D721Med (cell line): ENCODE data around the gene FAM185A.

ENCODE experiments used
- DNase-seq: peaks from one replicate; pipeline ENCODE4 v3.0.0; 2011; ENCODE audit warnings: low spot score; ENCODE audit not compliant: insufficient read length
- FAIRE-seq: peaks from 2 replicates; lab custom pipeline; 2011; peaks lifted over from hg19 to GRCh38; lab: Jason Lieb, UNC
- TF ChIP-seq, protein P1 (sequence below): IDR thresholded peaks from 2 replicates; pipeline ENCODE4 v1.5.1; 2012; ENCODE audit warnings: mild to moderate bottlenecking, control low read depth; ENCODE audit not compliant: insufficient read depth; ENCODE audit errors: missing control alignments

The FAM185A gene

DNA sequence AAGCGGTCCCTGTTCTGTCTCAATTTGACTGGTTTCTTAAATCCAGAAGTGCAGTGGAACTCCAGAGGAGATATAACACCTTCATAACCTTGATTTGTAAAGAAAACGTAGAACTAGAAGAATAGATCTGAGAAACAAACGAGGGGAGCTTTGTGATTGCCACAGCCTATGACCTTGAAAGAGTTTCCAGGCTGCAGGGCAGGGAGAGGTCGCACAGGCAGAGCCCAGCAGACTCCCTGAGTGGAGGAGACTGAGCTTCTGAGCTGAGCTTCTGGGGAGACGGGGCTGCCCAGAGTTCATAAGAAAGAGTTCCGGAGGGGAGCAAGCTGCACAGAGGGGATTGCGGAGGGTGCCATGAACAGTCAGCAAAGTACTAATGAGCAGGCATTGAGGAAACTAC lies 57.8 kb downstream of the FAM185A start:
- no peak for DNase-seq
- FAIRE-seq = no peak
- TF ChIP-seq, protein P1, sequence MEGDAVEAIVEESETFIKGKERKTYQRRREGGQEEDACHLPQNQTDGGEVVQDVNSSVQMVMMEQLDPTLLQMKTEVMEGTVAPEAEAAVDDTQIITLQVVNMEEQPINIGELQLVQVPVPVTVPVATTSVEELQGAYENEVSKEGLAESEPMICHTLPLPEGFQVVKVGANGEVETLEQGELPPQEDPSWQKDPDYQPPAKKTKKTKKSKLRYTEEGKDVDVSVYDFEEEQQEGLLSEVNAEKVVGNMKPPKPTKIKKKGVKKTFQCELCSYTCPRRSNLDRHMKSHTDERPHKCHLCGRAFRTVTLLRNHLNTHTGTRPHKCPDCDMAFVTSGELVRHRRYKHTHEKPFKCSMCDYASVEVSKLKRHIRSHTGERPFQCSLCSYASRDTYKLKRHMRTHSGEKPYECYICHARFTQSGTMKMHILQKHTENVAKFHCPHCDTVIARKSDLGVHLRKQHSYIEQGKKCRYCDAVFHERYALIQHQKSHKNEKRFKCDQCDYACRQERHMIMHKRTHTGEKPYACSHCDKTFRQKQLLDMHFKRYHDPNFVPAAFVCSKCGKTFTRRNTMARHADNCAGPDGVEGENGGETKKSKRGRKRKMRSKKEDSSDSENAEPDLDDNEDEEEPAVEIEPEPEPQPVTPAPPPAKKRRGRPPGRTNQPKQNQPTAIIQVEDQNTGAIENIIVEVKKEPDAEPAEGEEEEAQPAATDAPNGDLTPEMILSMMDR = no peak

DNA sequence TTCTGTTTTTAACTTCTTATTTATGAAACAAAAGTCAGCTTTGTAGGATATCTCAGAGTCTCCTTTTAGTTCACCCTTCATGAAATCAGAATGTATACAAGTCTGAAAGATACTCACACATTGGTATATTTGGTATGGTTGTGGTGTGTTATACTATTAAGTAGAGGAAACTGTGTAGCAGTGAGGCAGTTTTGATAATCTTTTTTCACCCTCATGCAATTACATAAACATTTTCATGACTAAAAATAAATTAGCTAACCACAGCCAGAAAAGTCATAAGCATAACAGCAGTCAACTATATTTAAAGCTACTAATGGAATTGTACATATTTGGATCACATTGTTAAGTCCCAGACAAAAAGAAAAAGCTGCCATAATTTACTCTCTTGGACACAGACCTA lies 62.1 kb downstream of the FAM185A start:
- TF ChIP-seq, protein P1 = no peak
- DNase-seq (no peak), FAIRE-seq (no peak)

DNA sequence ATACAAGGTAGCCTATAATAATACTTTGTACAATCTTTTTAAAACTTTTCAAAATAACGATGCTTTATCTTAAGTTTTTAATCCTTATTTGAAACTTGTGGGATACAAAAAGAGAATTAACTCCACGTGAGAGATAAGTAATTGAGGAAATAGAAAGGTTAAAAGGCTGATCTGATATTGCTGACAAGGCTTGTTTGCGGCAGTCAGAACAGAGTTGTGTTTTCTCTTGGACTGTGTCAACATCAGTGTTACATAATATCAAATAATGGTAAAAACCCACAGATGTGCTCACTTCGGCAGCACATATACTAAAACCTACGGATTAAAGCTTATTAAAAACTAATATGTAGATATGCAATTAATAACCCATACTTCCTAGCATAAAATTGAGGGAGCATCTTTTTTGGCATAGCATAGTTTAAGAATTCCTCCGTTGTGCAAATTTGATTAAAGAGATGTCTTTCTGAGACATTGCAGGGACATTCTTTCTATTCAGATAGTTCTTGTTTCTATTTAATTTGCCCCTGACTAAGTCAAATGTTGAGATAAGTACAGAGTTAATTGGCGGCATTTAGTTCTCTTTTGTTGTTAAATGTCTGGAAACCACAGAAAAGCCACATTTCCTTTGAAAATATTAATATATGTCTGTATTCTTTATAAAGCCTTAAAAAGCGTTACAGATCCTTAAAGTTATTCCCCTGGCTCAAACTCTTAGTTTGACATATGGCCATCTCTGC lies 63.3 kb downstream of the FAM185A start:
- DNase-seq = no peak
- TF ChIP-seq, protein P1 = no peak
- no peak for FAIRE-seq

DNA sequence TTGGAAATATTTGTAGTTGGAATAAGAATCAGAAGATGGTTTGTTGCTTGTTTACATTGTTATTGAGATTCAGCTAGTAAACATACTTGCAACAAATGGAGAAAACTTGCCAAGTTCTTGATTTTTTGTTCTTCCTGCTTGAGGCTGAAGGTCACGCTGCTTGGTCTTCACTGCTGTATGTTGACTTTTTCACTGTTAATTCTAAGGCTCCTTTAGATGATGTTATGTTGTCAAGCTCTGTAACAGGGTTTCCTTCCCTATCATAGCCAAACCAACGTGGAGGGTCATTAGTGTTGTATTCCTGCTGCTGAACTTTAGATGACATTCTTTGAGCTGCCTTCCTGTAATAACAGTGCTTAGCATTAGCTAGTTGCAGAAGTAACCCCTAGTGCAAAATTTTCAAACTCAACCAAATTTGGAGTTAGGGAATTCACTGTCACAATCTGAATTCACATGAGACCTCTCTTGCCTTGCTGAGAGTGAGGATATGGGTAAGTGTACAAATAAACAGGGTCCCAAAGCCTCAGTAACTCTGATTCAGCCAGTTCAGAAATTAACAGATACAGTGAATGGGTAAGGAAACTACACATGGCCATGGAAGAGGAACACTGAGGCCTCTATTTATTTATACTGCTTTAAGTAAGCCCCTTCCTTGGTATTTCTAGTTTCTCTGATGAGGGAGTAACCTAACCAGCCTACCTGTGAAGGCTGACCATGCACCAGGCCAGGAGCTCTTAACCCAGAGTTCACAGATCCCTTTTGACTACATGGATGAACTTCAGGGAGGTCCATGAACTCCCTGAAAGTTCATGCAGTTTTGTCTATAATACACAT lies 64.6 kb downstream of the FAM185A start:
- DNase-seq (no peak), FAIRE-seq (no peak)
- TF ChIP-seq, protein P1 = no peak

DNA sequence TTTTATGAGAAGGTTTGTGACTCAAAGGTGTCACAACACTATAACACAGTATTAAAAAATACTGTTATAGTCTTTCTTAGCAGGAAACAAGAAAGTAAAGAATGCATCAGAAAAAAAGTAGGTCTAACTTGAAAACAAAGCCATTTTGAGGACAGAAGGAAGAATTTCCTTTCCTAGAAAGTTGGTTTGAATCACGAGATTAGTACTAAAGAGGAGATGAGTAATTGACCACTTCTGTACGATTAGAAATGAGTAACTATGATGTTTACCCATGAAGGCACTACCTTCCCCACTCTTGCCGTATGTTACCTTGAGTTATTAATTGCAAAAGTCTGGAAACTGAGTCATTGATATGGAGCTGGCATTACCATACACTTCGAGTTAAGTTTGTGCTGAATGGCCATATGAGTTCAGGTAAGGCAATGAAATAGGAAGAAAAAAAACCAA lies 65.2 kb downstream of the FAM185A start:
- DNase-seq (no peak), FAIRE-seq (no peak)
- TF ChIP-seq, protein P1 = no peak

DNA sequence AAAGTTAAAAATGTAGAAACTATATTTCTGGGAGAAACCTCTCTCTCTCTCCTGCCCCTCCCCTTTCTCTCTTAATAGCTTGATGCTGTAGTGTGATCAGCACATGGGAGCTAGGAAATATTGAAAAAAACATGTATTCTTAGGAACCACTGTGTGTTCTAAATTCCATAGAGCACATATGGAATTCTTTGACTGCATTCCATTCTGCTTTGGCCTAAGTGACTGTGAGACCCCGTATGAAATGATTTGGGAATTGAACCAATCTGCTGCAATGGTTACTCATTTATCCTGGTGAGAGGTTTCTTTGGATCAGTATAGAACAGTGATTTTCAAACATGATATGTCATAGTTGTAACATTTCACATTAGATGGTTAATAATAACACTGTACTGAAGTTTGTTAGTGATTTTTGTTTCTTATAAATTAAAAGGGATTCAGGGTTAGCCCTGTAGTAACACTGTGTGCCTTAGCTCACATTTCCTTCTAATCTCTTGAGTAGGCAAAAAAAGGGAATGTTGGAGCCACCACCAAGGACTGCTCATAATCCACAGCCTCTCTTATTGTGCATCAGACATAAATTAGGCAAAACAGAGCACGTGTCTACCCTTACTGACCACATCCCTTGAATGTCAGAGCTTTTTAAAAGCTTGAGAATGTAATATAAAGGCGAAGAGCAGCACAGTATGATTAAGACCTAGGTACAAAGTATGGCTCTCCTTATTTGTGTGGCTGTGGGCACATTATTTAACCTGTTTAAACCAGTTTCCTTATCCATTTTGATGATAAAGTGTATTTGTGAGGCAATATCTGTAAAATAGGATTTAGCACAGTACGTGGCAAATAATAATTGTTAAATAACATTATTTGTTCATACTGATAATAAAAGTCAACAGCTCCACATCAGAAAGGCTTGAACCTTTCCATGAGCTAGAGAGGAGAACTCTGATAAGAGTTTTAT lies 69.1 kb downstream of the FAM185A start:
- TF ChIP-seq, protein P1 = no peak
- DNase-seq (no peak), FAIRE-seq (no peak)
